ENCODE measurements around the gene TFB2M.

DNA sequence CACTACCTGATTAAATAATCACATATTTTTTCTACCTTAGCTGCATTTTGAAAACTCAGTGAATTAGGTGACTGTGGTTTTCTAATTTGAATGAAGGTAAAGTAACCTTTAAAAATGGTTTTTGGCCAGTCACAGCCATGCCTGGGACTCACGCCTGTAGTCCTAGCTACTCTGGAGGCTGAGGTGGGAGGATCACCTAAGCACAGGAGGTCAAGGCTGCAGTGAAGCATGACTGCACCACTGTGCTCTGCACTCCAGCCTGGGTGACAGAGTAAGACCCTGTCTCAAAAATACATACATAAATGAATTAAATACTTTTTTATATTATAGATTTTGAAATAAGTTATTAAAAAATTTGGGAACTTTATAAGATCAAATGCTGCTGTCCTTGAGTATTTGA, 5.9 kb upstream of the TFB2M start:
- TF ChIP-seq REXO4 (CRISPR knock-in tag; IDR thresholded peaks at IDR 0.05; ENCODE audit: borderline replicate concordance) (no peak), GABPB1 (CRISPR knock-in tag; IDR thresholded peaks at IDR 0.05) (no peak), SOX6 (IDR thresholded peaks at IDR 0.05) (no peak), SOX6 (CRISPR knock-in tag; IDR thresholded peaks at IDR 0.05) (no peak), SP2 (CRISPR knock-in tag; IDR thresholded peaks at IDR 0.05) (no peak), POLR2A (IDR thresholded peaks at IDR 0.05; ENCODE audit: insufficient read depth in 1 of 2, low read depth in 2 of 2, low read length in 2 of 2) (no peak), ZBTB42 (CRISPR knock-in tag; IDR thresholded peaks at IDR 0.05) (no peak), ZBTB49 (CRISPR knock-in tag; IDR thresholded peaks at IDR 0.05; ENCODE audit: borderline replicate concordance) (no peak), POLR2AphosphoS2 (IDR thresholded peaks at IDR 0.05; ENCODE audit: low read depth, low read length) (no peak), BRF2 (CRISPR knock-in tag; IDR thresholded peaks at IDR 0.05) (no peak)
- TF ChIP-seq, protein P1, sequence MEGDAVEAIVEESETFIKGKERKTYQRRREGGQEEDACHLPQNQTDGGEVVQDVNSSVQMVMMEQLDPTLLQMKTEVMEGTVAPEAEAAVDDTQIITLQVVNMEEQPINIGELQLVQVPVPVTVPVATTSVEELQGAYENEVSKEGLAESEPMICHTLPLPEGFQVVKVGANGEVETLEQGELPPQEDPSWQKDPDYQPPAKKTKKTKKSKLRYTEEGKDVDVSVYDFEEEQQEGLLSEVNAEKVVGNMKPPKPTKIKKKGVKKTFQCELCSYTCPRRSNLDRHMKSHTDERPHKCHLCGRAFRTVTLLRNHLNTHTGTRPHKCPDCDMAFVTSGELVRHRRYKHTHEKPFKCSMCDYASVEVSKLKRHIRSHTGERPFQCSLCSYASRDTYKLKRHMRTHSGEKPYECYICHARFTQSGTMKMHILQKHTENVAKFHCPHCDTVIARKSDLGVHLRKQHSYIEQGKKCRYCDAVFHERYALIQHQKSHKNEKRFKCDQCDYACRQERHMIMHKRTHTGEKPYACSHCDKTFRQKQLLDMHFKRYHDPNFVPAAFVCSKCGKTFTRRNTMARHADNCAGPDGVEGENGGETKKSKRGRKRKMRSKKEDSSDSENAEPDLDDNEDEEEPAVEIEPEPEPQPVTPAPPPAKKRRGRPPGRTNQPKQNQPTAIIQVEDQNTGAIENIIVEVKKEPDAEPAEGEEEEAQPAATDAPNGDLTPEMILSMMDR (CRISPR knock-in tag; IDR thresholded peaks at IDR 0.05) = no peak
